Neural progenitor cell (in vitro differentiated cells): ENCODE measurements around the gene BMP2. TPM values are rescaled to one million over a fixed set of nuclear protein-coding genes. Genes with fewer than 3 reads are reported as not detected.

Source experiments
- DNase-seq: peaks from one replicate; pipeline ENCODE4 v3.0.0-alpha.2; 2016; ENCODE audit warnings: low spot score
- H2AFZ ChIP-seq: fragments of 200-600 bp; sonication (generic); replicated peaks from 2 replicates; pipeline ENCODE4 v1.6.1; 2016; ENCODE audit warnings: antibody characterized with exemption
- H3F3A ChIP-seq: fragments of 200-600 bp; sonication (generic); 2 replicates; pipeline ENCODE4 v1.6.1; 2016; ENCODE audit warnings: antibody characterized with exemption, low read depth
- H3K27ac ChIP-seq: fragments of 200-600 bp; sonication (generic); 2 replicates; pipeline ENCODE4 v1.5.1; 2016; ENCODE audit warnings: mild to moderate bottlenecking
- H3K27me3 ChIP-seq: fragments of 200-600 bp; sonication (generic); 2 replicates; pipeline ENCODE4 v1.6.1; 2016; ENCODE audit warnings: mild to moderate bottlenecking, moderate library complexity
- H3K36me3 ChIP-seq: fragments of 200-600 bp; sonication (generic); 2 replicates; pipeline ENCODE4 v1.5.1; 2016
- H3K4me1 ChIP-seq: fragments of 200-600 bp; sonication (generic); 2 replicates; pipeline ENCODE4 v1.6.1; 2016; ENCODE audit warnings: mixed run types
- H3K4me2 ChIP-seq: fragments of 200-600 bp; sonication (generic); 2 replicates; pipeline ENCODE4 v1.6.1; 2016
- H3K4me3 ChIP-seq: fragments of 200-600 bp; sonication (generic); 2 replicates; pipeline ENCODE4 v1.5.1; 2016
- H3K79me2 ChIP-seq: fragments of 200-600 bp; sonication (generic); 2 replicates; pipeline ENCODE4 v1.6.1; 2016; ENCODE audit warnings: low read depth
- H3K9ac ChIP-seq: fragments of 200-600 bp; sonication (generic); 2 replicates; pipeline ENCODE4 v1.6.1; 2016
- H3K9me3 ChIP-seq: fragments of 200-600 bp; sonication (generic); 2 replicates; pipeline ENCODE4 v1.5.1; 2016; ENCODE audit warnings: low read depth
- H4K20me1 ChIP-seq: fragments of 200-600 bp; sonication (generic); 2 replicates; pipeline ENCODE4 v1.6.1; 2016; ENCODE audit warnings: low read depth
- H3K27ac Mint-ChIP-seq: 3 replicates; pipeline ENCODE4 v1.8.0; 2021; ENCODE audit warnings: mixed read lengths
- H3K27me3 Mint-ChIP-seq: 2 replicates; pipeline ENCODE4 v1.8.0; 2022; ENCODE audit warnings: low read depth, mild to moderate bottlenecking, inconsistent platforms, moderate library complexity, mixed read lengths; ENCODE audit not compliant: insufficient read depth
- H3K36me3 Mint-ChIP-seq: 3 replicates; pipeline ENCODE4 v1.8.0; 2021; ENCODE audit warnings: mixed read lengths
- H3K4me1 Mint-ChIP-seq: 3 replicates; pipeline ENCODE4 v1.8.0; 2021; ENCODE audit warnings: mixed read lengths
- H3K4me3 Mint-ChIP-seq: 3 replicates; pipeline ENCODE4 v1.8.0; 2021; ENCODE audit warnings: mild to moderate bottlenecking, moderate library complexity, mixed read lengths
- H3K9me3 Mint-ChIP-seq: 3 replicates; pipeline ENCODE4 v1.8.0; 2020; ENCODE audit warnings: mixed read lengths
- EZH2 ChIP-seq: fragments of 200-600 bp; sonication (generic); IDR thresholded peaks from 2 replicates; pipeline ENCODE4 v1.6.1; 2017; ENCODE audit warnings: antibody characterized with exemption, mild to moderate bottlenecking, moderate library complexity
- EZH2phosphoT487 ChIP-seq: fragments of 200-600 bp; sonication (generic); IDR thresholded peaks from 2 replicates; pipeline ENCODE4 v1.6.1; 2017; ENCODE audit warnings: antibody characterized with exemption
- total RNA-seq: library from RNA; depleted of rRNA; stranded (reverse); fragments of >200 nt; gene quantifications from 2 replicates; pipeline ENCODE4 v1.2.3, GENCODE V29; 2015; ENCODE audit warnings: low replicate concordance
- TF ChIP-seq, protein P1 (sequence below): fragments of 200-600 bp; sonication (generic); IDR thresholded peaks from 2 replicates; pipeline ENCODE4 v1.5.1; 2017; ENCODE audit warnings: antibody characterized with exemption, mild to moderate bottlenecking

BMP2 gene
- total RNA-seq, 1 donor from 2014 or later = 7.2 TPM

DNA sequence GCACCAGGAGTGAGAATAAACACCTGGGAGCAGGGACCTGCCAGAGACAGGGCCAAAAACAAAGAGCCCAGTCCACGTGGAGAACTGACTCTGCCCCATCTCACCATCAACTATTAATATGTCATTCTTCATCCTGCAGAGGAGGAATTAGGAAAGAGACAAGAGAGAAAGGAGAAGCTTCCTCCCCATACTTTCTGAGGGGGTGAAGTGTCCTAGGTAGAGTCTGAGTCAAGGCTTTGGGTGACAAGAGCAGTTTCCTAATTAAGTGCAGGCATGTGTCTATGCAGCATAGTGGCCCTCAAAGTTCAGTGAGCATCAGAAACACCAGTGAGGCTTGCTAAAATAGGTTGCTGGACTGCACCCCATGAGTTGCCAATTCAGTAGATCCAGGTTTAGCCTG lies 40.7 kb upstream of the BMP2 start:
- no peak overlapping the region for H2AFZ ChIP-seq
- H3K27me3 Mint-ChIP-seq = peaks cover 2% of the 10 kb centered on the region
- no peaks in the 10 kb centered on the region for H3K9me3 ChIP-seq
- no peak overlapping the region for H3K4me3 ChIP-seq
- H3K4me2 ChIP-seq = no peak overlapping the region
- H3K4me1 ChIP-seq = no peaks in the 10 kb centered on the region
- H3K4me1 Mint-ChIP-seq = no peaks in the 10 kb centered on the region
- H3K4me3 Mint-ChIP-seq = no peak overlapping the region
- no peaks in the 10 kb centered on the region for H3K27me3 ChIP-seq
- H3K9me3 Mint-ChIP-seq = no peaks in the 10 kb centered on the region
- H3K36me3 Mint-ChIP-seq = no peaks in the 10 kb centered on the region
- TF ChIP-seq EZH2 (no peak), EZH2phosphoT487 (no peak)
- TF ChIP-seq, protein P1, sequence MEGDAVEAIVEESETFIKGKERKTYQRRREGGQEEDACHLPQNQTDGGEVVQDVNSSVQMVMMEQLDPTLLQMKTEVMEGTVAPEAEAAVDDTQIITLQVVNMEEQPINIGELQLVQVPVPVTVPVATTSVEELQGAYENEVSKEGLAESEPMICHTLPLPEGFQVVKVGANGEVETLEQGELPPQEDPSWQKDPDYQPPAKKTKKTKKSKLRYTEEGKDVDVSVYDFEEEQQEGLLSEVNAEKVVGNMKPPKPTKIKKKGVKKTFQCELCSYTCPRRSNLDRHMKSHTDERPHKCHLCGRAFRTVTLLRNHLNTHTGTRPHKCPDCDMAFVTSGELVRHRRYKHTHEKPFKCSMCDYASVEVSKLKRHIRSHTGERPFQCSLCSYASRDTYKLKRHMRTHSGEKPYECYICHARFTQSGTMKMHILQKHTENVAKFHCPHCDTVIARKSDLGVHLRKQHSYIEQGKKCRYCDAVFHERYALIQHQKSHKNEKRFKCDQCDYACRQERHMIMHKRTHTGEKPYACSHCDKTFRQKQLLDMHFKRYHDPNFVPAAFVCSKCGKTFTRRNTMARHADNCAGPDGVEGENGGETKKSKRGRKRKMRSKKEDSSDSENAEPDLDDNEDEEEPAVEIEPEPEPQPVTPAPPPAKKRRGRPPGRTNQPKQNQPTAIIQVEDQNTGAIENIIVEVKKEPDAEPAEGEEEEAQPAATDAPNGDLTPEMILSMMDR = no peak
- no peak overlapping the region for H3K9ac ChIP-seq
- DNase-seq = no peak
- no peak overlapping the region for H3K27ac Mint-ChIP-seq
- H3K36me3 ChIP-seq = no peaks in the 10 kb centered on the region
- no peak overlapping the region for H3K27ac ChIP-seq
- no peaks in the 10 kb centered on the region for H3F3A ChIP-seq
- no peaks in the 10 kb centered on the region for H4K20me1 ChIP-seq
- H3K79me2 ChIP-seq = no peaks in the 10 kb centered on the region

DNA sequence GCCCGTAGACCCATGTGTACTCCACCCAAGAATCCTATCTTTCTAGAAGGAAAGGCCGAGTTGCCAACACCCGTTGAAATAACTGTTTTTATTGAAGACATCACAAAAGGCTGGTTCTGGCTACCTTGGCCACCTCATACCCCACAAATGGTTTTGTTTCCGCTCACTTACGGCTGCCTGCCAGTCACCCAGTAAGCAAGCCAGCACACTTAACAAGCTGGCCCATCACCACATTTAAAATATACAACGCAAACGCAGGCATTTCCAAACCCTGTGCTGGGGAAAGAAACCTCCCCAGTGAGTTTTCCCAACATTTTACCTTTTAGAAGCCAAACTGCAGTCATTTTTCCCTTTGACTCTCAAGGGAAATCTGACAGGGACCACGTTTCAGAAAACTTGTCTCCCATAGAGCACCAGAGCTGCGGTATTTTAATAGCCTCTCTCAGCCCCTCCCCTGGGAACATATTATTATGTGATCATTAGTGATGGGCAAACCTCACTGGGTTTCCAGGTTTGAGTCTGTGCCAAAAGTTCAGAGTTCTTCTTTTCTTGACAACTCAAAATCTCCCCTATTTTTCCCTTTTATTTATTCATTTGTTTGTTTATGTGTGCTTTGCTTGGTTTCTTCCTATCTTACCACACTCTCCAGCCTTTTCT lies 36.7 kb upstream of the BMP2 start:
- Histone ChIP-seq H3K4me1 (no peaks in the 10 kb centered on the region), H2AFZ (no peak overlapping the region), H3K27me3 (no peaks in the 10 kb centered on the region), H3K27ac (no peak overlapping the region), H3K4me2 (no peak overlapping the region), H4K20me1 (no peaks in the 10 kb centered on the region), H3F3A (no peaks in the 10 kb centered on the region), H3K9me3 (no peaks in the 10 kb centered on the region), H3K9ac (no peak overlapping the region), H3K79me2 (no peaks in the 10 kb centered on the region), H3K36me3 (no peaks in the 10 kb centered on the region), H3K4me3 (no peak overlapping the region)
- H3K27ac Mint-ChIP-seq = no peak overlapping the region
- peaks cover 2% of the 10 kb centered on the region for H3K27me3 Mint-ChIP-seq
- peaks cover under 1% of the 10 kb centered on the region for H3K4me1 Mint-ChIP-seq
- H3K36me3 Mint-ChIP-seq = no peaks in the 10 kb centered on the region
- TF ChIP-seq EZH2phosphoT487 (no peak), EZH2 (no peak)
- TF ChIP-seq, protein P1 = no peak
- H3K4me3 Mint-ChIP-seq = no peak overlapping the region
- peaks cover under 1% of the 10 kb centered on the region for H3K9me3 Mint-ChIP-seq
- DNase-seq = no peak

DNA sequence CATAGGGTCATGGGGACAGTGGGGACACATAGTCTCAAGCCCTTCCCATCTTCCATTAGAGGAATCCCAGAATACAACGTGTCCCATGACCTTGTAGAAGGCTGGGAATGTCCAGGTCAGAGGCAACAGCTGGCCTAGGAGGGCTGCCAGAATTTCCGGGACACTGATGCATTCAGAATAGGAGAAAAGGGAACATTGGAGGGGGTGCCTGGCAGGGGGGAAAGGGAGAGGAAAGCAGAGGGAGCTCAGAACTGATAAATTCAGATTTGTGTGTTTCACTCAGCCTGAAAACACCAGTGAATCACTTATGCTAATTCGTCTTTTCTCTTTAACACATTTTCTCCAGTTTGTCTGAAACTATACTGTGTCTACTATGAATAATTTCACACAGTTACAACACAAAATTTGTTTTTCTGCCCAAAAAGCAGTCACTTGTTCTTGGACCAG lies 35.5 kb upstream of the BMP2 start:
- no peak overlapping the region for H3K27ac Mint-ChIP-seq
- no peaks in the 10 kb centered on the region for H3K36me3 Mint-ChIP-seq
- H3K36me3 ChIP-seq = no peaks in the 10 kb centered on the region
- peaks cover 8% of the 10 kb centered on the region for H3K4me1 Mint-ChIP-seq
- H3K4me1 ChIP-seq = peaks cover 7% of the 10 kb centered on the region
- peaks cover 2% of the 10 kb centered on the region for H3K27me3 Mint-ChIP-seq
- H3K27ac ChIP-seq = no peak overlapping the region
- H3K9ac ChIP-seq = no peak overlapping the region
- no peak overlapping the region for H2AFZ ChIP-seq
- H3K9me3 ChIP-seq = no peaks in the 10 kb centered on the region
- H3K79me2 ChIP-seq = no peaks in the 10 kb centered on the region
- H3K4me3 ChIP-seq = no peak overlapping the region
- H3F3A ChIP-seq = no peaks in the 10 kb centered on the region
- H3K9me3 Mint-ChIP-seq = peaks cover 2% of the 10 kb centered on the region
- H4K20me1 ChIP-seq = no peaks in the 10 kb centered on the region
- no peak overlapping the region for H3K4me2 ChIP-seq
- H3K4me3 Mint-ChIP-seq = no peak overlapping the region
- TF ChIP-seq EZH2 (no peak), EZH2phosphoT487 (no peak)
- TF ChIP-seq, protein P1 = no peak
- no peaks in the 10 kb centered on the region for H3K27me3 ChIP-seq
- DNase-seq = no peak
